ENCODE results near the gene SUGCT. TPM values are rescaled to one million over a fixed set of nuclear protein-coding genes. Genes with fewer than 3 reads are reported as not detected.

The SUGCT gene
- total and polyA plus RNA-seq, 10 donors = 1.4 to 13.6 (median 2.5) TPM

- 52 to 94% (median 75%) methylated on average over 1 of the region's 1 CpG for WGBS, 5 donors
- peaks cover 0 to 6% (median 0%) of the 10 kb centered on the region in 6 donors for H3K4me1 ChIP-seq
- no peaks in the 10 kb centered on the region for H3K9me3 ChIP-seq
- H3K4me3 ChIP-seq = no peak overlapping the region
- H3K27me3 ChIP-seq (replicated peaks in 1 of 7) = no peaks in the 10 kb centered on the region
- H3K36me3 ChIP-seq = no peaks in the 10 kb centered on the region
- intact Hi-C loops (cut with DNase I; ENCODE audit: low total_unique reads) = no loop called here
- TF ChIP-seq CTCF (IDR thresholded peaks at IDR 0.05 in 8 of 11, conservative IDR thresholded peaks at IDR 0.05 in 3 of 11) (no peak), POLR2A (IDR thresholded peaks at IDR 0.05) (no peak), POLR2AphosphoS5 (IDR thresholded peaks at IDR 0.05) (no peak)
- no peak for DNase-seq
- no peak overlapping the region for H3K27ac ChIP-seq
Observed at GRCh38 chr7:40541336-40541735, 406.5 kb downstream of the SUGCT start.

GRCh38 chr7:40542982-40543741 is 408.4 kb downstream of the SUGCT start:
- no peak overlapping the region for H3K27ac ChIP-seq
- H3K4me3 ChIP-seq = no peak overlapping the region
- H3K4me1 ChIP-seq = peaks cover 0 to 6% (median 0%) of the 10 kb centered on the region in 6 donors
- no peaks in the 10 kb centered on the region for H3K27me3 ChIP-seq (replicated peaks in 1 of 7)
- no peak for DNase-seq
- TF ChIP-seq POLR2AphosphoS5 (IDR thresholded peaks at IDR 0.05) (no peak), POLR2A (IDR thresholded peaks at IDR 0.05) (no peak), CTCF (IDR thresholded peaks at IDR 0.05 in 8 of 11, conservative IDR thresholded peaks at IDR 0.05 in 3 of 11) (no peak)
- intact Hi-C loops (cut with DNase I; ENCODE audit: low total_unique reads) = no loop called here
- H3K36me3 ChIP-seq = no peaks in the 10 kb centered on the region
- WGBS, 5 donors = 68 to 72% (median 70%) methylated on average over 3 of the region's 3 CpGs
- H3K9me3 ChIP-seq = no peaks in the 10 kb centered on the region

GRCh38 chr7:40544221-40544723 is 409.5 kb downstream of the SUGCT start:
- no peak overlapping the region for H3K27ac ChIP-seq
- H3K36me3 ChIP-seq = no peaks in the 10 kb centered on the region
- H3K4me3 ChIP-seq = no peak overlapping the region
- intact Hi-C loops (cut with DNase I; ENCODE audit: low total_unique reads) = no loop called here
- H3K27me3 ChIP-seq (replicated peaks in 1 of 7) = no peaks in the 10 kb centered on the region
- H3K9me3 ChIP-seq = no peaks in the 10 kb centered on the region
- TF ChIP-seq POLR2A (IDR thresholded peaks at IDR 0.05) (no peak), CTCF (IDR thresholded peaks at IDR 0.05 in 8 of 11, conservative IDR thresholded peaks at IDR 0.05 in 3 of 11) (no peak), POLR2AphosphoS5 (IDR thresholded peaks at IDR 0.05) (no peak)
- DNase-seq = no peak
- 60 to 80% (median 67%) methylated on average over 6 of the region's 6 CpGs for WGBS, 5 donors
- peaks cover 0 to 6% (median 0%) of the 10 kb centered on the region in 6 donors for H3K4me1 ChIP-seq

GRCh38 chr7:40544871-40545303 is 410.1 kb downstream of the SUGCT start:
- Histone ChIP-seq H3K27me3 (replicated peaks in 1 of 7) (no peaks in the 10 kb centered on the region), H3K4me3 (no peak overlapping the region), H3K9me3 (no peaks in the 10 kb centered on the region), H3K36me3 (no peaks in the 10 kb centered on the region), H3K27ac (no peak overlapping the region), H3K4me1 (peaks cover 0 to 6% (median 0%) of the 10 kb centered on the region in 6 donors)
- no peak for DNase-seq
- intact Hi-C loops (cut with DNase I; ENCODE audit: low total_unique reads) = no loop called here
- no peak for TF ChIP-seq CTCF (IDR thresholded peaks at IDR 0.05 in 8 of 11, conservative IDR thresholded peaks at IDR 0.05 in 3 of 11)
- no peak for TF ChIP-seq POLR2A (IDR thresholded peaks at IDR 0.05)
- TF ChIP-seq POLR2AphosphoS5 (IDR thresholded peaks at IDR 0.05) = no peak
- 50 to 86% (median 70%) methylated on average over 1 of the region's 1 CpG for WGBS, 5 donors
